ENCODE measurements around the gene MTHFD1L. TPM values are rescaled to one million over a fixed set of nuclear protein-coding genes. Genes with fewer than 3 reads are reported as not detected.
A peak's percentile ranks its signal among the peaks of the same experiment; 100 is the strongest.
"Not testable (repeated sequence)": the region's sequence is repeated elsewhere in the genome, so short reads cannot be mapped to it uniquely, and the experiment has no call there.

Gene MTHFD1L
- total RNA-seq, 2 experiments from 2014 or later, result 155 to 158 TPM

DNA sequence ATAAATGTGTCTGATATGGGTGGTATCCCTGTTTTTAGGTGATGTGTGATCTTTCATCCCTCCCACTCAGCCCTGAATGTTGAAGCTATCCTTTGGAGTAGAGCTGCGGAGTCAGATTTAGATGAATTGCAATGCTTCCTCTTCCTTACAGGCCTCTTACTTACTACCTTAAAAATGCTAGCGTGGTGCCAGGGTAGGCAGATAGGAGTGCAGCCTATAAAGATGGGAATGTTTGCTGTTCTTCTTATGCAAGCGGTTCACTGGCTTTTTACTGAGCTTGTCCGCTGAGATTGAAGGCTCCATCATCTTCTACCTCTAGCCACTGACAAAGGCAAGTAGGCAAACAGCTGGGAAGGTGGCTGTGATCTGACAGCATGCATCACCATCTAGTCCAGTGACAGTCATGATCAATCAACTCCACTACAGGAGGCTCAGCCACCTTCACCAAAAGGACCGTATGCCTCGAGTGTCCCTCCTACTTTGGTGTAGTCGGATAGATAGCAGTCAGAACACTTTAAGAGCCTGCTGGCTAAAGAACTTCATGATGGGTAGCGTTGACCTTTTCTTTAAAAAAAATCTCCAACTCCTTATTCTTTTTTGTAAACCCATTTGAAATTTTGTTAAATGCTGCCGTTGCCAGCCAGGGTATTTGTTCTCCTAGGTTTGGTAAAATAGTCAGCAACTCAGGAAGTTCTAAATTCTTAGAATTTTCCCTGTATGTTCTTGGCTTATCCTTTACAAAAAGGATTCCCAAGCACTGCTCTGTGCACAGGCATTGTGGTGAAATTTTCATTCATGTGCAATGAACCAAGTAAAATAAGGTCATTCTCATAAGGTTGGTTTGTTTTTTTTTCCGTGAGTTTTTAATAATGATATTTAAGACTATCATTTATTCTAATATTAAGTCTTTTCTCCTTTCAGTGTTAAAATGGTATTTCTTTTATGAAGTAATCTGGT lies 169.6 kb downstream of the MTHFD1L start:
- Mint-ChIP-seq H3K36me3 (ENCODE audit: low read depth) (peaks cover 64% of the 10 kb centered on the region), H3K4me1 (ENCODE audit: low read depth) (peaks cover 11% of the 10 kb centered on the region), H3K9me3 (no peaks in the 10 kb centered on the region), H3K4me3 (no peak overlapping the region), H3K27ac (no peak overlapping the region), H3K27me3 (no peaks in the 10 kb centered on the region)
- intact Hi-C loops (cut with micrococcal nuclease), result no loop called here
- ATAC-seq (no peak), DNase-seq (no peak)
- TF ChIP-seq, protein P1, sequence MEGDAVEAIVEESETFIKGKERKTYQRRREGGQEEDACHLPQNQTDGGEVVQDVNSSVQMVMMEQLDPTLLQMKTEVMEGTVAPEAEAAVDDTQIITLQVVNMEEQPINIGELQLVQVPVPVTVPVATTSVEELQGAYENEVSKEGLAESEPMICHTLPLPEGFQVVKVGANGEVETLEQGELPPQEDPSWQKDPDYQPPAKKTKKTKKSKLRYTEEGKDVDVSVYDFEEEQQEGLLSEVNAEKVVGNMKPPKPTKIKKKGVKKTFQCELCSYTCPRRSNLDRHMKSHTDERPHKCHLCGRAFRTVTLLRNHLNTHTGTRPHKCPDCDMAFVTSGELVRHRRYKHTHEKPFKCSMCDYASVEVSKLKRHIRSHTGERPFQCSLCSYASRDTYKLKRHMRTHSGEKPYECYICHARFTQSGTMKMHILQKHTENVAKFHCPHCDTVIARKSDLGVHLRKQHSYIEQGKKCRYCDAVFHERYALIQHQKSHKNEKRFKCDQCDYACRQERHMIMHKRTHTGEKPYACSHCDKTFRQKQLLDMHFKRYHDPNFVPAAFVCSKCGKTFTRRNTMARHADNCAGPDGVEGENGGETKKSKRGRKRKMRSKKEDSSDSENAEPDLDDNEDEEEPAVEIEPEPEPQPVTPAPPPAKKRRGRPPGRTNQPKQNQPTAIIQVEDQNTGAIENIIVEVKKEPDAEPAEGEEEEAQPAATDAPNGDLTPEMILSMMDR (IDR thresholded peaks at IDR 0.05), result no peak
- CTCF ChIA-PET, result no interaction called here
- POLR2A ChIA-PET, result no interaction called here

DNA sequence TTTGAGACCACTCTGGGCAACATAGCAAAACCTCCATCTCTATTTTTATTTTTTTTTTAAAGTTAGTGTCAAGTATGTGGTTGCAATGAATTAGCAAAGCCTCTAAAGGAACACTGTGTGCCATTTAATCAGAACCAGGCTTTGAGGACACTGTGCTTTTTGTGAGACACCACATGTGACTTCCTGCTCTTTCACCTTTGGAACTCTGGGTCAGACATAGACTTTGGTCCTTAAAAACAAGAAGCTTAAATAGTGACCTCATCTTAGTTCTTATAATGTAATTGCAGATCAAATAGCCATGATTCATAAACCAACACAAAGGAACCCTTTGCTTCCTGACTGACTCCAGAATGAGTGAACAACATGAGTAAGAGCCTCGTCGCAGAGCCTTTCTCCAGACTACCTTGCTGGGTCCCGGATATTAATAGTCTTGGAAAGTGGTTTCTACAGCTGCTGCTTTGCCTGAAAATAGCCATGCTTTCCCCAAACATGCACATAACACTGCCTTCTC lies 170.8 kb downstream of the MTHFD1L start:
- Mint-ChIP-seq H3K4me1 (ENCODE audit: low read depth) (peaks cover 11% of the 10 kb centered on the region), H3K36me3 (ENCODE audit: low read depth) (peaks cover 62% of the 10 kb centered on the region)
- H3K27ac Mint-ChIP-seq; ATAC-seq; CTCF ChIA-PET; H3K27me3 Mint-ChIP-seq; H3K4me3 Mint-ChIP-seq; POLR2A ChIA-PET; intact Hi-C loops (cut with micrococcal nuclease); DNase-seq; H3K9me3 Mint-ChIP-seq: not testable (repeated sequence)

- intact Hi-C loops (cut with micrococcal nuclease), result no loop called here
- H3K4me1 Mint-ChIP-seq (ENCODE audit: low read depth), result peaks cover 11% of the 10 kb centered on the region
- ATAC-seq (no peak), DNase-seq (peak; percentile 35)
- TF ChIP-seq, protein P1 (IDR thresholded peaks at IDR 0.05), result no peak
- ChIA-PET CTCF (interaction anchor here (1.3 to 3.3 kb wide), 2 partner anchors 146 to 288 kb away, joined by 3 to 11 read pairs; no protein-coding TSS in a partner anchor), POLR2A (interaction anchor here (1.0 kb wide), 1 partner anchor 57 kb away, joined by 3 read pairs; no protein-coding TSS in a partner anchor)
- H3K27ac Mint-ChIP-seq, result peak overlapping the region; percentile 52
- H3K36me3 Mint-ChIP-seq (ENCODE audit: low read depth), result peaks cover 62% of the 10 kb centered on the region
- no peak overlapping the region for H3K4me3 Mint-ChIP-seq
- no peaks in the 10 kb centered on the region for H3K27me3 Mint-ChIP-seq
- no peaks in the 10 kb centered on the region for H3K9me3 Mint-ChIP-seq
Observed at GRCh38 chr6:151036869-151037680, 171.6 kb downstream of the MTHFD1L start.

GRCh38 chr6:151038616-151039015 lies 173.1 kb downstream of the MTHFD1L start:
- CTCF ChIA-PET, result interaction anchor here (1.3 to 3.3 kb wide), 3 partner anchors 25 to 286 kb away, joined by 3 to 11 read pairs (median 5); no protein-coding TSS in a partner anchor

GRCh38 chr6:151040888-151041521 lies 175.5 kb downstream of the MTHFD1L start:
- POLR2A ChIA-PET; H3K27ac Mint-ChIP-seq; H3K4me3 Mint-ChIP-seq; H3K9me3 Mint-ChIP-seq; DNase-seq; intact Hi-C loops (cut with micrococcal nuclease); ATAC-seq; H3K27me3 Mint-ChIP-seq: not testable (repeated sequence)
- Mint-ChIP-seq H3K4me1 (ENCODE audit: low read depth) (peaks cover 11% of the 10 kb centered on the region), H3K36me3 (ENCODE audit: low read depth) (peaks cover 59% of the 10 kb centered on the region)
- CTCF ChIA-PET, result interaction anchor here (1.7 to 1.8 kb wide), 2 partner anchors 27 to 283 kb away, joined by 4 to 5 read pairs; no protein-coding TSS in a partner anchor

More at GRCh38 chr6:151038616-151039015, 173.1 kb downstream of the MTHFD1L start:
- TF ChIP-seq, protein P1 (IDR thresholded peaks at IDR 0.05), result no peak
- intact Hi-C loops (cut with micrococcal nuclease), result no loop called here
- Mint-ChIP-seq H3K4me1 (ENCODE audit: low read depth) (peaks cover 11% of the 10 kb centered on the region), H3K27me3 (no peaks in the 10 kb centered on the region), H3K9me3 (no peaks in the 10 kb centered on the region), H3K27ac (no peak overlapping the region), H3K4me3 (no peak overlapping the region), H3K36me3 (ENCODE audit: low read depth) (peaks cover 61% of the 10 kb centered on the region)
- DNase-seq (no peak), ATAC-seq (no peak)
- POLR2A ChIA-PET, result no interaction called here

All from activated CD8-positive, alpha-beta T cell treated with anti-CD3 and anti-CD28 coated beads for 36 hours (primary cell).